HFF-Myc (cell line): ENCODE data around the gene C1orf159.

Experiments
- DNase-seq: peaks from one replicate; pipeline ENCODE4 v3.0.0-alpha.2; 2011; ENCODE audit warnings: low read depth; ENCODE audit errors: extremely low read depth
- H3K4me3 ChIP-seq: replicated peaks from 2 replicates; pipeline ENCODE4 v1.5.1; 2011; ENCODE audit warnings: low read depth, mild to moderate bottlenecking, control low read depth, low read length
- TF ChIP-seq, protein P1 (sequence below): IDR thresholded peaks from 2 replicates; pipeline ENCODE4 v1.5.1; 2012; ENCODE audit warnings: mild to moderate bottlenecking, low read depth, low read length, control low read depth; ENCODE audit errors: missing control alignments

Gene C1orf159

GRCh38 chr1:1055841-1056736 is 59.8 kb downstream of the C1orf159 start:
- TF ChIP-seq, protein P1, sequence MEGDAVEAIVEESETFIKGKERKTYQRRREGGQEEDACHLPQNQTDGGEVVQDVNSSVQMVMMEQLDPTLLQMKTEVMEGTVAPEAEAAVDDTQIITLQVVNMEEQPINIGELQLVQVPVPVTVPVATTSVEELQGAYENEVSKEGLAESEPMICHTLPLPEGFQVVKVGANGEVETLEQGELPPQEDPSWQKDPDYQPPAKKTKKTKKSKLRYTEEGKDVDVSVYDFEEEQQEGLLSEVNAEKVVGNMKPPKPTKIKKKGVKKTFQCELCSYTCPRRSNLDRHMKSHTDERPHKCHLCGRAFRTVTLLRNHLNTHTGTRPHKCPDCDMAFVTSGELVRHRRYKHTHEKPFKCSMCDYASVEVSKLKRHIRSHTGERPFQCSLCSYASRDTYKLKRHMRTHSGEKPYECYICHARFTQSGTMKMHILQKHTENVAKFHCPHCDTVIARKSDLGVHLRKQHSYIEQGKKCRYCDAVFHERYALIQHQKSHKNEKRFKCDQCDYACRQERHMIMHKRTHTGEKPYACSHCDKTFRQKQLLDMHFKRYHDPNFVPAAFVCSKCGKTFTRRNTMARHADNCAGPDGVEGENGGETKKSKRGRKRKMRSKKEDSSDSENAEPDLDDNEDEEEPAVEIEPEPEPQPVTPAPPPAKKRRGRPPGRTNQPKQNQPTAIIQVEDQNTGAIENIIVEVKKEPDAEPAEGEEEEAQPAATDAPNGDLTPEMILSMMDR, result no peak
- H3K4me3 ChIP-seq, result no peak overlapping the region
- DNase-seq, result no peak

- no peak overlapping the region for H3K4me3 ChIP-seq
- TF ChIP-seq, protein P1, result no peak
- no peak for DNase-seq
Observed at GRCh38 chr1:1054971-1055370, 60.9 kb downstream of the C1orf159 start.

DNA sequence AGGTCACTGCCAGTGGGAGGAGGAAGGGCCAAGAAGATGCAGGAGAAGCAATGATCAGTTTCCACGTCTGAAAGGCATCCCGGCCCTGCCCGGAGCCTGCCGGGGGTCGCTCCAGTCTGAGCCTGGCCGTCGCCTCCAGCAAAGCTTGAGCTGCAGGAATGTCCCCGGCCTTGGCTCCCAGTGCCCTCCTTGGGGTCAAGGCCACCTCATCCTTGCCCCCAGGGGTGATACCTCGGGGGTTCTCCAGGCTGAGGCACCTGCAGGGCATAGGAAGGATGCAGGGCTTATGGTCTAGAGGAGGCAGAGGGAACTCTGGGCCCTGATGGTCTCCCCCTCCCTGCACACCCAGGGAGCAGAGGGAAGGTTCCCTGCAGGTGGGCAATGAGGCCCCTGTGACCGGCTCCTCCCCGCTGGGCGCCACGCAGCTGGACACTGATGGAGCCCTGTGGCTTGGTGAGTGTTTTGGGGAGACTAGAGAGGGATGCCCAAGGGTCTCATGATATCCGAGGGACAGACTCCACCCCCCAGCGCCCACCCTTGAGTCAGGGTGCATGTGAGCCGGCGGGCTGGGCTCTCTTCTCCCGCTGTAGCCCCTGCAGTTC is 61.7 kb downstream of the C1orf159 start:
- no peak for DNase-seq
- TF ChIP-seq, protein P1, result no peak
- no peak overlapping the region for H3K4me3 ChIP-seq

GRCh38 chr1:1053682-1054081 is 62.2 kb downstream of the C1orf159 start:
- H3K4me3 ChIP-seq, result no peak overlapping the region
- DNase-seq, result no peak
- TF ChIP-seq, protein P1, result no peak

GRCh38 chr1:1053022-1053421 is 62.9 kb downstream of the C1orf159 start:
- TF ChIP-seq, protein P1, result no peak
- no peak overlapping the region for H3K4me3 ChIP-seq
- DNase-seq, result no peak

GRCh38 chr1:1052003-1052840 is 63.7 kb downstream of the C1orf159 start:
- TF ChIP-seq, protein P1, result no peak
- DNase-seq, result no peak
- H3K4me3 ChIP-seq, result no peak overlapping the region
